Karpas-422 (cell line): Measurements from ENCODE around the gene CCDC150. TPM values are rescaled to one million over a fixed set of nuclear protein-coding genes. Genes with fewer than 3 reads are reported as not detected.
"Not testable (repeated sequence)": the region's sequence is repeated elsewhere in the genome, so short reads cannot be mapped to it uniquely, and the experiment has no call there.

Experiments used
- DNase-seq: peaks from one replicate; pipeline ENCODE4 v3.0.0-alpha.2; 2015
- H2AFZ ChIP-seq: fragments of 200-600 bp; sonication (generic); 2 replicates; pipeline ENCODE4 v1.6.1; 2014; ENCODE audit warnings: antibody characterized with exemption, low read length, mixed read lengths
- H3K27ac ChIP-seq: fragments of 200-600 bp; sonication (generic); 2 replicates; pipeline ENCODE4 v1.5.1; 2014; ENCODE audit warnings: mild to moderate bottlenecking, low read length, moderate library complexity
- H3K27me3 ChIP-seq: fragments of 200-600 bp; sonication (generic); 2 replicates; pipeline ENCODE4 v1.6.1; 2014; ENCODE audit warnings: low read length, mixed read lengths
- H3K36me3 ChIP-seq: fragments of 200-600 bp; sonication (generic); 2 replicates; pipeline ENCODE4 v1.6.1; 2014; ENCODE audit warnings: low read length, mixed read lengths; ENCODE audit not compliant: insufficient read depth
- H3K4me1 ChIP-seq: fragments of 200-600 bp; sonication (generic); 2 replicates; pipeline ENCODE4 v1.6.1; 2014; ENCODE audit warnings: mild to moderate bottlenecking, low read length, mixed read lengths
- H3K4me2 ChIP-seq: fragments of 200-600 bp; sonication (generic); 2 replicates; pipeline ENCODE4 v1.6.1; 2014; ENCODE audit warnings: low read length, low read depth, mild to moderate bottlenecking; ENCODE audit not compliant: poor library complexity, severe bottlenecking
- H3K4me3 ChIP-seq: fragments of 200-600 bp; sonication (generic); 2 replicates; pipeline ENCODE4 v1.5.1; 2014; ENCODE audit warnings: mild to moderate bottlenecking, antibody characterized with exemption, low read length, mixed read lengths
- H3K79me2 ChIP-seq: fragments of 200-600 bp; sonication (generic); 2 replicates; pipeline ENCODE4 v1.6.1; 2014; ENCODE audit warnings: mild to moderate bottlenecking, low read length, mixed read lengths
- H3K9ac ChIP-seq: fragments of 200-600 bp; sonication (generic); 2 replicates; pipeline ENCODE4 v1.6.0; 2014; ENCODE audit warnings: low read length
- H3K9me2 ChIP-seq: fragments of 200-600 bp; sonication (generic), shearing (Covaris generic); replicated peaks from 2 replicates; pipeline ENCODE4 v1.6.0; 2014; ENCODE audit warnings: mild to moderate bottlenecking, low read length, moderate library complexity; ENCODE audit not compliant: insufficient read depth
- H3K9me3 ChIP-seq: fragments of 300-700, 200-600 bp; sonication (generic); 2 replicates; pipeline ENCODE4 v1.6.1; 2014; ENCODE audit warnings: low read length, mixed read lengths
- H4K20me1 ChIP-seq: fragments of 200-600 bp; sonication (generic); 2 replicates; pipeline ENCODE4 v1.6.1; 2014; ENCODE audit warnings: mild to moderate bottlenecking, antibody characterized with exemption, low read length, low read depth; ENCODE audit not compliant: insufficient read depth
- total RNA-seq: library from RNA; depleted of rRNA; stranded (reverse); fragments of >200 nt; shearing (Covaris generic); gene quantifications from 2 replicates; pipeline ENCODE4 v1.2.3, GENCODE V29; 2014; ENCODE audit warnings: low replicate concordance

Gene CCDC150
- total RNA-seq, 1 experiment from 2014 or later, result 31.0 TPM

DNA sequence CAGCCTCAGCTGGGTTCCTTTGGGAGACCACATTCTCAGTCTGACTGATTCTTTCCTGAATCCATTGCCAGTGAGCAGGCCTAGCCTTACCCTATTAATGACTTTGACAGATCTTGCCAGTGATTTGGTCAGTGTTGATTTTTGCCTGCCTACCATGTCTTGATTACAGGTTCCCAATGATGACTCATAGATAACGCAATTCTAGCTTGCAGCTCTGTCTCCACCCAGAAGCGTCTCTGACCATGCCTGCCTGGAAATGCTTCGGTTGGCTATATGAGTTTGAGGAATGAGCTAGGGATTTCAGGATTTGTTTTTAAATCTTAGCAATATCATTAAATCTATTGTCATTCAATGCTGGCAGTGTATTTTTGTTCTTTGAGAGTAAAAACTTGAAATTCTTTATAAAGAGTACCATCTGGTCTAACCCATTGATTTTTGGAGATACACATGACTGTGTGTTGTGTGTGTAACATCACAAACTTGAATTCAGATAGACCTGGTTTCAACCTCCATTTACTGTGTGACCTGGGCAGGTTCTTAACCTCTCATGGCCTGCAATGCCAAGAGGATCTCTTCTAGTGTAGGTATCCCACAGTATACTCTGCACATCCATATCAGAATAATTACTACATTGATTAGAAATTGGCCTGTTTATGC, 57.0 kb downstream of the CCDC150 start:
- H4K20me1 ChIP-seq, result no peaks in the 10 kb centered on the region

DNA sequence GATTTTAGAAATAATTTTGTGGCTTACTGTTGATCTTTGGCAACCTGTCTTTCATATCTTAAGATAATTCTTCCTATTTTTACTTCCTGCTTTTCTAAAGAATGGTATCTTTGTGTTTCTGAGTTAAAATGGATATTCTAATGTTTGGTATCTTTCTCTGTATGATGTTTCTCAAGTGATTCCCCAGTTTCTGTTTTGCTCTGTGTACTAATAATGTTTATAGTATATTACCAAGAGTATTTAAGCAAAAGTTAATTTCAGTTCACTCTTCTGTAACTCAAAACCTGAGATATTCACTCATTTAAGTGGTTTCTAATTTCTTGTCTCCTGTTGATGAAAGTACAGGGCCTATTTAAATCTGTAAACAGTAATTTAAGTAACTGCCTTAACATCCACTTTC, 58.3 kb downstream of the CCDC150 start:
- no peak overlapping the region for H3K4me3 ChIP-seq
- no peaks in the 10 kb centered on the region for H3K79me2 ChIP-seq
- peaks cover 11% of the 10 kb centered on the region for H3K4me1 ChIP-seq
- H3K9ac ChIP-seq, result no peak overlapping the region
- H3K36me3 ChIP-seq, result no peaks in the 10 kb centered on the region
- H3K27me3 ChIP-seq, result no peaks in the 10 kb centered on the region
- H3K4me2 ChIP-seq, result peak overlapping the region; percentile 15
- no peaks in the 10 kb centered on the region for H4K20me1 ChIP-seq
- H3K9me3 ChIP-seq, result no peaks in the 10 kb centered on the region
- H2AFZ ChIP-seq, result peak overlapping the region; percentile 94; the same call in 1 of the 2 replicates
- no peaks in the 10 kb centered on the region for H3K9me2 ChIP-seq
- peak overlapping the region; percentile 50 for H3K27ac ChIP-seq
- DNase-seq, result no peak

More for the DNA sequence above, 57.0 kb downstream of the CCDC150 start:
- Histone ChIP-seq H3K9me3 (no peaks in the 10 kb centered on the region), H3K9ac (no peak overlapping the region), H3K4me1 (peaks cover 11% of the 10 kb centered on the region), H2AFZ (no peak overlapping the region), H3K9me2 (no peaks in the 10 kb centered on the region), H3K27me3 (no peaks in the 10 kb centered on the region), H3K36me3 (no peaks in the 10 kb centered on the region), H3K4me2 (no peak overlapping the region), H3K79me2 (no peaks in the 10 kb centered on the region), H3K4me3 (no peak overlapping the region), H3K27ac (no peak overlapping the region)
- no peak for DNase-seq

DNA sequence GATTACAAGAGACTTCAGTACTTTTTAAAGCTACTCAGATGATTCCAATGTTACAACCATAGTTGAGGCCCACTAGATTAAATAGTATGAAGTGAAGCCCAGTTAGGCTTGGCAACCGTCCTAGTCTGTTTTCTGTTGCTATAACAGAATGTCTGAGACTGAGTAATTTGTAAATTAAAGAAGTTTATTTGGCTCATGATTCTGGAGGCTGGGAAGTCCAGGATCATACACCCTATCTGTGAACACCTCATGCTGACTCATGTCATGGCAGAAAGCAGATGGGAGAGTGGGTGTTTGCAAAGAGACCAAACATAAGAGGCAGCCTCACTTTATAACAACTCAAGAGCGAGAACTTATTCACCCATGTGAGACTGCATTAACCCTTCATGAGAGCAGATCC, 63.1 kb downstream of the CCDC150 start:
- Histone ChIP-seq H3K36me3 (peaks cover 6% of the 10 kb centered on the region; the same call in 1 of the 2 replicates), H3K27ac (no peak overlapping the region), H3K9me3 (no peaks in the 10 kb centered on the region), H4K20me1 (no peaks in the 10 kb centered on the region), H3K4me2 (no peak overlapping the region), H3K9me2 (no peaks in the 10 kb centered on the region), H3K9ac (no peak overlapping the region), H3K4me3 (no peak overlapping the region), H3K79me2 (no peaks in the 10 kb centered on the region), H2AFZ (no peak overlapping the region), H3K4me1 (peaks cover 5% of the 10 kb centered on the region), H3K27me3 (no peaks in the 10 kb centered on the region)
- no peak for DNase-seq

DNA sequence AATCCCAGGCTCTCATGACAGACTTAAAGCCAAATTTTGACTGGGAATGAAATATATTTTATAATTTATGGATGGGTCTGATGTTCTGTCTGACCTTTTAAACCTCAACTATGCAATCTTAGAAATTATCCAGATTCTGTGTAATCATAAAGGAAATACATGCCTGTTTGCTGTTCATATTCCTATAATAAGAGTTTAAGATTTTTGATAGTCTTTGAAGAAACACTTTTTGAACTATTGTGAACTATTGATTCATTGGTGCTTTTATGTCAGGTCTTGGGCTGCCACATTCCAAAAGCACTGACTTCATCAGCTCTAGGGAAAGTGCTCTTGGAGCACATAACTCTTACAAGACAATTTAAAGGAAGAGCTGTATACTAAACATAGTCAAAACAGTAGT, 64.2 kb downstream of the CCDC150 start:
- H3K27ac ChIP-seq, result no peak overlapping the region
- H3K36me3 ChIP-seq, result peaks cover 6% of the 10 kb centered on the region; the same call in 1 of the 2 replicates
- no peak overlapping the region for H3K9ac ChIP-seq
- H3K79me2 ChIP-seq, result no peaks in the 10 kb centered on the region
- H3K4me1 ChIP-seq, result no peaks in the 10 kb centered on the region
- H3K9me3 ChIP-seq, result no peaks in the 10 kb centered on the region
- no peak overlapping the region for H2AFZ ChIP-seq
- no peaks in the 10 kb centered on the region for H3K27me3 ChIP-seq
- H3K4me2 ChIP-seq, result no peak overlapping the region
- H4K20me1 ChIP-seq, result no peaks in the 10 kb centered on the region
- no peak for DNase-seq
- H3K9me2 ChIP-seq, result no peaks in the 10 kb centered on the region
- H3K4me3 ChIP-seq, result no peak overlapping the region

DNA sequence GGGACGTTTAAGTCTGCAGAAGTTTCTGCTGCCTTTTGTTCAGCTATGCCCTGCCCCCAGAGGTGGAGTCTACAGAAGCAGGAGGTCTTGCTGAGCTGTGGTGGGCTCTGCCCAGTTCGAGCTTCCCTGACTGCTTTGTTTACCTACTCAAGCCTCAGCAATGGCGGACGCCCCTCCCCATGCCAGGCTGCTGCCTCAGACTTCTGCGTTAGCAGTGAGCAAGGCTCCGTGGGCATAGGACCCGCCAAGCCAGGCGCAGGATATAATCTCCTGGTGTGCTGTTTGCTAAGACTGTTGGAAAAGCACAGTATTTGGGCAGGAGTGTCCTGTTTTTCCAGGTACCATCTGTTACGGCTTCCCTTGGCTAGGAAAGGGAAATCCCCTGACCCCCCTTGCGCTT, 70.5 kb downstream of the CCDC150 start:
- not testable (repeated sequence) for H3K4me2 ChIP-seq, H3K9me3 ChIP-seq, H3K9me2 ChIP-seq, H4K20me1 ChIP-seq, H3K27me3 ChIP-seq, H3K9ac ChIP-seq, DNase-seq, H3K36me3 ChIP-seq, H3K27ac ChIP-seq, H2AFZ ChIP-seq, H3K4me3 ChIP-seq, H3K79me2 ChIP-seq
- peaks cover 10% of the 10 kb centered on the region for H3K4me1 ChIP-seq

DNA sequence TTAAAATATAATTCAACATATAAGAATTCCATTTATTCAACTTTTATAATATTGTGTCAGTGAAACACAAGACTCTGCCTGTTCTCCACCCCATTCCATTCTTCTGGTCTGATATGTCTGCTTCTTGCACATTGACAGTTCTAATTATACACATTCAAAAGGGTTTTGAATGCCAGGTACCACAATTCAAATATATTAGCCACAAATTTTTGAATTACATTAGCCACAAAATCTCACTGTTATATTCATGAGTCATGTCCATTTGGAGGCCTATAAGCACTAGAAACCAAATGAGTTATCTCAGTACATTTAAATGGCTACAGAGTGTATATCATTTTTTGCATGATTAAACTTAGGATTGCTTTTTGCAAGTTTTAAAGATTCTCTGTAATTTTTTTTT, 72.1 kb downstream of the CCDC150 start:
- Histone ChIP-seq H3K9me3 (no peaks in the 10 kb centered on the region), H2AFZ (no peak overlapping the region), H3K4me1 (peaks cover 10% of the 10 kb centered on the region), H3K36me3 (no peaks in the 10 kb centered on the region; the same call in 1 of the 2 replicates), H3K27ac (no peak overlapping the region), H3K4me3 (no peak overlapping the region), H3K9ac (no peak overlapping the region), H3K79me2 (no peaks in the 10 kb centered on the region), H4K20me1 (no peaks in the 10 kb centered on the region), H3K4me2 (no peak overlapping the region), H3K27me3 (no peaks in the 10 kb centered on the region), H3K9me2 (no peaks in the 10 kb centered on the region)
- no peak for DNase-seq

DNA sequence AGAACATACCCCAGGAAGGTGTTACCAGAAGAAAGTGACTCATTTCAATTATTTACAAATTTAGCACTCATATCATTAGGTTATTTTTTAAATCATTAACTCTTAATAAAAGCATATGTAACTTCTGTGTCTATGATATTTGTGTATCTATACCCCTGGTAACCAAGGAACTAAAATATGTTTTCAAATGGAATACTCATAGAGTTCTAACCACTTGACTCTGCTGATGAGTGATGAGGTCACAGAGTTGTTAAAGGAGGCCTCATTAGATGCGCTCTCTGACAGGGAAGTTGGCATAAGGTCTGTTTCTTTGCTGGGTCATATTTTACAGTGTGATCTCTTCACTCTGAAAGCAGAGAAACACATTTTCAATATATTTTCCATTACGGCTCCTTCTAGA, 73.4 kb downstream of the CCDC150 start:
- Histone ChIP-seq H3K36me3 (no peaks in the 10 kb centered on the region; the same call in 1 of the 2 replicates), H3K9ac (no peak overlapping the region), H3K27me3 (no peaks in the 10 kb centered on the region), H3K4me2 (no peak overlapping the region), H3K4me1 (peaks cover 10% of the 10 kb centered on the region), H2AFZ (no peak overlapping the region), H4K20me1 (no peaks in the 10 kb centered on the region), H3K27ac (no peak overlapping the region), H3K9me3 (no peaks in the 10 kb centered on the region), H3K79me2 (no peaks in the 10 kb centered on the region), H3K4me3 (no peak overlapping the region), H3K9me2 (no peaks in the 10 kb centered on the region)
- no peak for DNase-seq

DNA sequence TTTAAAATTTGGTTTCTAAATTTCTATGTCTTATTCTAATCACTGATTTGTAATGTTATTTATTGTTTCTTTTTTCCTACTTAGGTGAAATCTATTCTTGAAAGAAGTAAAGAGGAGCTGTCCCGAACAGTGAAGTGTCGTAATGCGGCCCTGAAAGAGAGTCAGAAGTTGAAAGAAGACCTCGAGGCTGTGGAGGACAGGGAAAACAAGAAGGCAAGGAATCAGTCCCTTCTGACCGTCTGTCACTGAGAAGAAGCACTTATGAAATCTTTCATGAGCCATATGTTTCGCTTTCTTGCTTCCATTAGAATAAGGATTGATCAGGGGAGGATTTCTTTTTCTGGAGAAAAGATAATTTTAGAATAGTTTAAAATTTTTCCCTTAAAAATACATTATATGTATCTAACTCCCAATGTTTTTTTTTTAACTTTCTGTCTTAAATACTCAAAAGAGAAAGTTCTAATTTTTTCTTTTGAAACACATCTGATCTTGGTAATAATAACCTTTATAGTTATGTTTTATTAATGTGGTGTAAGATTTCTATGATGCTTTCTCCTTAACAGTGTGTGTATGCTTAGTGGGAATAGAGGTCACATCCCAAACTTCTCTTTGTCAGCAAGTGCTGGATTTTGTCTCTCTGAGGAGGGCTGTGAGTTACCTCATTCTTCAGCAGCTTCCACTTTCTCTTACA, 79.0 kb downstream of the CCDC150 start:
- no peak overlapping the region for H3K9ac ChIP-seq
- no peaks in the 10 kb centered on the region for H3K79me2 ChIP-seq
- H3K9me3 ChIP-seq, result no peaks in the 10 kb centered on the region
- H2AFZ ChIP-seq, result no peak overlapping the region
- no peaks in the 10 kb centered on the region for H3K9me2 ChIP-seq
- H3K27ac ChIP-seq, result no peak overlapping the region
- H3K4me1 ChIP-seq, result no peaks in the 10 kb centered on the region
- H3K4me3 ChIP-seq, result no peak overlapping the region
- DNase-seq, result no peak
- peaks cover 18% of the 10 kb centered on the region; the same call in 1 of the 2 replicates for H3K36me3 ChIP-seq
- H4K20me1 ChIP-seq, result no peaks in the 10 kb centered on the region
- no peaks in the 10 kb centered on the region for H3K27me3 ChIP-seq
- H3K4me2 ChIP-seq, result no peak overlapping the region
